NCI-H1436 treated with DMSO at 0.1 percent for 48 hours (cell line): ENCODE measurements around the gene S100A11.

Source experiments
- DNase-seq: peaks from one replicate; lab custom pipeline; 2025; lab: John Stamatoyannopoulos, UW

S100A11 gene

DNA sequence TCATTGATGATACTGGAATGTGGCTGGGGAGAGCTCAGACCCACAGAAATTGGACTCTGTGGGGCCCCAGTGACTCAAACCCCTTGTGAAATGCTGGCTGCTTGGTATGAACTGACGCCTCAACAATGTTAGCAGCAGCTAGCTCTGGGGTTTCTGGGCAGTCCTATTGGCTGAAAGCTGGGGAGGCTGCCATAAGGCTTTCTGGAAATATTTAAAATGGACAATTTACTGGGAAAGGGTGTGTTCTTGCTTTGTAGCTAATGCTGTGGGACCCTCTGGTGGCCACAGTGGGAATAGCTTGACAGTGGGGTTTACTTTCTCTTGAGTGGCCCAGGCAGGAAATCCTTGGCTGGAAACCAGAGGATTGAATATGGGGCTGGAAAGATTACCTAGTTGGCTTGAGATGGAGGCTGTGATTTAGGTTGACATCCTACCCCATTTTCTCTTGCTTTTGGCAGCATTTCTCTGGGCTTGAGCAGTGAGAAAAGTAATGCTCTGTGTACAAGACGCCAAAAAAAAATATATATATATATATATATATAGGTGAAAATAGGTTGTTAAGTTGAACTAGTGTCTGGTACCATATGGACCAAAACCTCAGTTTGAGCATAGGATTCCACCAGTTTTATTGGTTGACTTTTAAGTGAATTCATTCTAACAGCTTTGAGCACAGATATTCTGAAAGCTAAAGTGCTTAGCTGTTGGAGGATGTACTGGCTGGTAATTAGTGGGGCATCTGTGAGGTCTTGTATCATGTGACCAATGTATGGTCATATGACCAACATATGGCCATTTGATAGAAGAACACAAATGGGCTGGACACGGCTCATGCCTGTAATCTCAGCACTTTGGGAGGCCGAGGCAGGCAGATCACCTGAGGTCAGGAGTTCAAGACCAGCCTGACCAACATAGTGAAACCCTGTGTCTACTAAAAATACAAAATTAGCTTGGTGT lies 34.9 kb downstream of the S100A11 start:
- DNase-seq, result peak; percentile 63

DNA sequence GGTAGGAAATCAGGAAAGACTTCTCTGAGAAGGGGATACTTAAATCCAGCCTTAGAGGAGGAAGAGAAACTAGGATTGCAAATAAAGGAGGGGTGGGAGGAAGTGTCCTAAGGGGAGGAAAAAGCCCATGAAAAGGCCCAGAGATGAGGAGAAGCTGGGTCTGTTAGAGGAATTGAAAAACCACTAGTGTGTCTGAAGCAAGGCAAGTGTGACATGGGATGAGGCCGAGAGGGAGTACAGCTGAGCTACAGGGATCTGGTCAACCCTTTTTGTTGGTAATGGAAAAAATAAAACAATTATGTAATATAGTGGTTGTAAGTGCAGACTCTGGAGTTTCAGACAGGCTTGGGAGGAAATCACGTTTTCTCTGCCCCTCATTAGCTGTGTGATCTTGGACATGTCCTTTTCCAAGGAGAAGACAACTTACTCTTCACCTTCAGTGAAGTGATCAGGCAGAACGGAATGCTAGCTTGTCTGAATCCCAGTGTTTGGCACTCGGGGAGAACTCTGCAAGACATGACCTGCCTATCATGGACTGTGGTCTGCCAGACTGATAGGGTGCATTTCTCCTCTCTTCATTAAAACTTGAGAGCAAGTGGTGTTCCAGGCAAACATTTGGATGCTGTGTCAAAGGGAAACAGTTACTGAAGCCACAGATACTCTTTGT lies 35.7 kb downstream of the S100A11 start:
- DNase-seq, result no peak

DNA sequence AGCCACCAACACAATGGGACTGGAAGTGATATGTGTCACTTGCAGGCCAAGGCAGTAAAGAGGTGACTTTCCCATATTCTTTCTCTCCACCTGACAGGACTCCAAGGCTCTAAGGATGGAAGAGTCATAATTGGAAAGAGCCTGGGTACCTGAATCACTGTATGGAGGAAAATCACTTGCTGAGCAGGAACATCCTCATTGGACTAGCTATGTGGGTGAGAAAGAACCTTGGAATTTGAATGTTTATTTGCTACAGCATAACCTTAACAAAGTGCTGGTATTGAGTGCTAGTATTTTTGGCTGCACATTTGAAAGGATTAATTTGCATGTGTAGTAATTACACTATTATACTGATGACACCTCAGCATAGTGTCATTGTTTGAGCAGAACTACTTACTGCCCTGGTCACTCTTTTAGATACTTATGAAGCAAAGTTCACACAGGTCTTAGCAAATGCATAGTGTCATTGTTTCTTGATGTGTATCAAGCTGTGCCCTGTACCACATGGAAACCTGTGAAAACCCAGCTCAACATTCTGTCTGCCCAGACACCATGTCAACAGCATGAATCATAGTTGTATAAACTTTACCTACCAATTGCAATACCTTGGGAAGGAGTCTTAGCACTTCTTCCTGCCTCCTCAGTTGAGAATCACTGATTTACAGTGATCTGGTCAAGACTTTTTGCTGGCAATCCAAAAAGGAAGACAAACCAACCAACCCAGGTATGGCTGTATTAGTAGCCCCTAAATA lies 38.0 kb downstream of the S100A11 start:
- no peak for DNase-seq

DNA sequence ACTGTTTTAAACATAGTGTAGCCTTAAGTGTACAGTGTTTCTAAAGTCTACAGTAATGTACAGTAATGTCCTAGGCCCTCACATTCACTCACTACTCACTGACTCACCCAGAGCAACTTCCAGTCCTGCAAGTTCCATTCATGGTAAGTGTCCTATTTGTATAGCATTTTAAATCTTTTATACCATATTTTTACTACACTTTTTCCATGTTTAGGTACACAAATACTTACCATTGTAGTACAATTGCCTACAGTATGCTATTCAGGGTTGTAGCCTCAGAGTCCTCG lies 39.6 kb downstream of the S100A11 start:
- no peak for DNase-seq

DNA sequence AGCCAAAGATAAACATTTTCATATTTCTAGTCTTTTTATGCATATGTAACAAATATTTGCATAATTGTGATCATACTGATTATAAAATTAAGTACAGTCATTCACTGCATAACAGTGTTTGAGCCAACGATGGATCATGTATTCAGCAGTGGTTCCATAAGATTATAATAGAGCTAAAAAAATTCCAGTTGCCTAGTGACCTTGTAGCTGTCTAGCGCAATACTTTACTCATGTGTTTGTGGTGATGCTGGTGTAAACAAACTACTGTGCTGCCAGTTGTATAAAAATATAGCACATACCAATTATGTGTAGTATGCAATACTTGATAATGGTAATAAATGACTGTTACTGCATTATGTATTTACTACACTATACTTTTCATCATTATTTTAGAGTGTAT lies 41.0 kb downstream of the S100A11 start:
- no peak for DNase-seq

DNA sequence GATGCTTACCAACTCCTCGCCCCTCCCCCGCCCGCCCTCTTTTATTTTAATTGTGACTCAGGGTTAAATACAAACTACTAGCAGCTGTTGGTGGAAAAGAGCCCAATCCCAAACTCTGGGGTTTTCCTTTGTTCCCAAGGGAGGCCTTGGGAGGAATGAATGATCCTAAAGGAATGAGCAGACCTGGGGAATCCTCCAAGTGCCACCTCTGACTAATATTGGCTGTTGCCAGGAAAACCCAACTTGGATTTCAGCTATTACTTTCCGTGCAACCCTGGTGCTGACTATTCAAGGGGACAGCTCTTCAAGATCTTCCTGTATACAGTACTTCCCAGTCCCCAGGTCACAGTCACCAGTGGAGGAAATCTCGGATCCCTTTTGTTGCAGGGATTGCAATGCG lies 41.8 kb downstream of the S100A11 start:
- no peak for DNase-seq

DNA sequence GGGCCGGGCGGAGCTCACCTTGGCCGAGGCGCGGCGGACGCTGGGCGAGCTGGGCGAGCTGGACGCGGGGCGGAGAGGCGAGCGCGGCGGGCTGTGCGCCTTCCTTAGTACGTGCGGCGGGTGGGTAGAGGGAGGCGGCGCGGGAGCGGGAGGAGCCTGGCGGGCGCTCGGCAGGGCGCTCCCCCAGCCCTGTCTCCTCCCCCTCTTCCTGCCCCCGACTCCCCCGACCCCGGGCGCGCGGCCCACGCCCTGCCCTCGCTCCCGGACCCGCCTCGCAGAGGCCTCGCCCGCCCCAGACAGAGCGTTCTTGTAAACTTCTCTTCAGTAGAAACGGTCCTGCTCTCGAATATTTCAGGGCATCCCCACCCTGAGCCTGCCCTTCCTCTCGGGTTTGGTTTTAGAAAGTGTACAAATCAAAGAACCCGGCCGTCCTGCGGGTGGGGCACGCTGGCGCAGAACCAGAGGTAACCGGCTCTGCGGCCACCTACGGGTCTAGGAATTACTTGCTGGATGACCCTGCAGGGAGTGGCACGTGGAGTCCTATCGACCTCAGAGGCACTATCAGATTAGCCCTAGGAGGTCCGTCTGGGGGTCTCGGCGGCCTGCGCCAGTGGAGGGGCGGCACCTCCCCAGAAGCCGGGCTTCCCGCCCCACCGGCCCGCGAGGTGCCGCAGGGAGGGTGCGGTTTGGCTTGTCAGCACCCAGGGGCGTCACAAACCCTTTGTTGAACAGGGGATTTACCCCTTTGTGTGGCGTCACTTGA lies 42.9 kb downstream of the S100A11 start, which contains the start of gene S100A10:
TSS of gene S100A10 (minus strand) at position 126 of the 763 bp plus-strand sequence. CDS start 7,629 bp downstream, outside the sequence.
- no peak for DNase-seq

DNA sequence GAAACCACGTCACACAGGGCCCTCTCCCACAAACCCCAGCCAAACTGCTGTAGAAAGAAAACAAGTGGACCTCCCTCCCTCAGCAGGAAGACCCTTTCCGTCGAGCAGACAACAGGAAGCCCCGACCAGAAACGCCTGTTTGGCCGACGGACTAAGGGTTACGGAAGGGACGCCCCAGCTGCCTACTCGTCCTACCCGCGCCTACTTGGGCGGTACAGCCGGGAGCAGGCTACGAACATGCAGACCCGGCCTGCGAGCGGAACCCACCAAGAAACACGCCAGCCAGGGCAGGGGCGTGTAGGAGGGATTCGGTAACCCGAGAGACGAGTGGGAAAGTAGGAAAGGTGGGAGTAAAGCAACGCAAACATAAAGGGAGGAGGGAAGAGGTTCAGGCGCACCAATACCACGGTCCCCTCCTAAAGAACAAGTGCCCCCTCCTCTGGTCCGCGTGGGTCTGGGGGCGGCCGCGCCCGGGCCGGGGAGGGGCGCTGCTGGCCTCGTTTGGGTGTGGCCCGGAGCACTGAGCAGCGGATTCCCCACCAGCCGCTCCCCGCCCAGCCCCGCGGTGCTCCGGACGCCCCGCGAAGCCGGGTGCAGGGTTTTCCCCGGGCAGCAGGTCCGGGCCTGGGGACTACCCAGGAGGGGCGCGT lies 43.6 kb downstream of the S100A11 start:
- DNase-seq, result no peak

DNA sequence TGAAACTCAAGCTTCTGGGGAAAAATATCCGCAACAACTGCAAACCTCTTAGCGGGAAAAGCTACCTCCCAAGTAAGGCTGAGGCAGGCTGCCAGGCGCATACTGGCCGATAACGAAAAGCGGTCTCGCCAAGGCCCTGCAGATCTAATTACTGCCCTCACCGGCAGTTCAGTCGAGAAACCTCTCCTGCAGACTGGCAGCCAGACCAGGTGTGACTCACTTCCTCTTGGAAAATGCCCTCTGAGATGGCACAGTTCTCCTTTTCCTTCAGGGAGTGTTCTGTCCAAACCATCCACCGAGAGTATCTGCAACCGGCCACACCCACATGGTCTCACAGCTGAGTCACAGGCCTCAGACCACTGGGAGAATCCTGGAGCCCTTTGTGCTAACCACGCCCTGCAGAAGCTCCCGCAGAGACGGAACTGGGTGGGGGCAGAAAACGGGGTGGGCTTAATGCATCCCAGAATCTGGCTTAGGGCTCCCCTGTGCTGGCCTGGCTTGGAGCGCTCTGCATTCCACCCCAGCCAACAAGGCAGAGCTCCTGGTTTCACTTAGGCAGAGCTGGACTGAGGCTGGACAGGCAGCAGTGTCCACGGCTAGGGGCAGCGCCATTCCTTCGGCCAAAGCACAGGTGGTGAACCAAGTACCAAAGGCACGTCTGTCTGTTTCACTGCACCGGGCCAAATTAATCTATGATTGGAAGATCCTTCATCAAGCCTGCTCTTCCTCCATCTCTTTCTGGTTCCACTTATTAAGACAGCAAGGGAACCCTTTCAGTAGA lies 44.3 kb downstream of the S100A11 start:
- DNase-seq, result no peak

DNA sequence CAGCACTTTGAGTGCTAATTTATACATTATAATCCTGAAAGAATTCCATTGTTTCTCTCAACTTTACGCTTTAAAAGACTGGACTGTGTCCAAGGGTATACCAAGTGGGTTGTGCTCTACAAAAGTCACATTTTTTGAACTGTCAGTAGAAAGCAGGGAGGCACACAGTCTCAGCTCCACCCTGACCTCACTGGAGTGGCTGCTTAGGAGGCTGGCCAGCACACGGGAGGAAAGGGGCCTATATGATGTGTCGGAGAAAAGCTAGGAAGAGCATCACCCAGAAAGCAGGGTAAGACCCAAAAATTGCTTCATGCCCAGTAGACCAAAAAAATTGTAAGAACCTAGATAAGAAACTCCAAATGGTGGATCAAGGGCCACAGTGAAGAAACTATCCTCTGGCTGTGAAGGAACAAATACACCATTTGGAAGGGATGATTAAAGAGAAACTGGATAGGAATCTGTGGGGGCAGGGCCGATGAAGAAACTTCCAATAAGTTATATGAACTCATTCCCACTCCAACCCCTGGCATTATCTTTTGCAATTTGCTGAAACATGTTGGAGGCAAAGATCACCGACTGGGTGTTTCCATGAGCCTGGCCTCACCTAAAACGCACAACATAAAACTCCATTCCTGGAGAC lies 45.0 kb downstream of the S100A11 start:
- DNase-seq, result no peak

DNA sequence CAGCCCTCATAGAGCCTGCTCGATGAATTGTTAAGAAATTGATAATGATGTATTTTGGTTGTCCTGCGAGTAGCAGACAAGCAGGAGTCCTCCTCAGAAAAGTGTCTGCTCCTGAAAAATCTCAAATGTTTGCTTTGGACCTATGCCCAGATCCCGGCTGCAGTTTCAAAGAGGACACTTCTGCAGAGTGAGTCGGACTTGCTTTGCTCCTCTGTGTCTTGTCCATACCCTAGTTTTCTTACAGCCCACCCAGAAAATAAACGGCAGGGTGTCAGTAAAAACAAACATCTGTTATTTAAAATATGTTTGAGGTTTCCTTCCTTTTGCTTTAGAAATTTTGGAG lies 46.0 kb downstream of the S100A11 start:
- no peak for DNase-seq

DNA sequence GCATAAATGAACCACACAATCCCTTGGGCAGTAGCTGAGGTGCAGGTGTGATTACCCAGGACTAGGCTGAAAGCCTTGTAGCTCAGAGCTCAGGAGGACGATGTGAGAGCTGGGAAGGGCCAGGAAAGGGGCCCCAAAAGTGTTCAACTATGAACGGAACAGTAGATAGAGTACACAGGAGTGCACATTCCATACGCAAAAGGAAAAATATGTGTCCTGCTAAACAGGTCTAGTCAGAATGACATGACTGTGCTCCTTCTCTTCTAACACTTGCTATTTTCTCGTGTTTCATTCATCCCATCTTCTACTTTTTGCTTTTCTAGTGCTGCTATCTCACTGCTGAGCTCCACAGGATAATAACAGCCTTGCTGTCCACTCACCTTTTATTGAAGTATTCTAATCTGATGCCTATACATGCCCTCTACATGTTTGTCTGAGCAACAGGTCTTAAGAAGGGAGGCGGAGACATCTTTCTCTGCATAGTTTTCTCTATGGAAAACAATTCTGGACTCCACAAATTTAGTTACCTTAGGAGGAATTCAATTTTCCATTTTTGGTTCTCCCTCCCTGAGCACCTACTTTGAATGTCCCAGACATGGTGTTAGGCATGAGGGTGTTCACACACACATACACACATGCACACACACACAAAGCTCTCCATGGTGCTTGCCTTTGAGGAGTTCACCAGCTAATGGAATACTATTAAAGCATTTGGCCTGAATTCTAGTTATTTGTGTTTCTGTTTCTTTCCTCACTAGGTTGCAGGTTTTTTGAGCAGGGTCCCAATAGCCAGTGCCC lies 46.5 kb downstream of the S100A11 start:
- no peak for DNase-seq

DNA sequence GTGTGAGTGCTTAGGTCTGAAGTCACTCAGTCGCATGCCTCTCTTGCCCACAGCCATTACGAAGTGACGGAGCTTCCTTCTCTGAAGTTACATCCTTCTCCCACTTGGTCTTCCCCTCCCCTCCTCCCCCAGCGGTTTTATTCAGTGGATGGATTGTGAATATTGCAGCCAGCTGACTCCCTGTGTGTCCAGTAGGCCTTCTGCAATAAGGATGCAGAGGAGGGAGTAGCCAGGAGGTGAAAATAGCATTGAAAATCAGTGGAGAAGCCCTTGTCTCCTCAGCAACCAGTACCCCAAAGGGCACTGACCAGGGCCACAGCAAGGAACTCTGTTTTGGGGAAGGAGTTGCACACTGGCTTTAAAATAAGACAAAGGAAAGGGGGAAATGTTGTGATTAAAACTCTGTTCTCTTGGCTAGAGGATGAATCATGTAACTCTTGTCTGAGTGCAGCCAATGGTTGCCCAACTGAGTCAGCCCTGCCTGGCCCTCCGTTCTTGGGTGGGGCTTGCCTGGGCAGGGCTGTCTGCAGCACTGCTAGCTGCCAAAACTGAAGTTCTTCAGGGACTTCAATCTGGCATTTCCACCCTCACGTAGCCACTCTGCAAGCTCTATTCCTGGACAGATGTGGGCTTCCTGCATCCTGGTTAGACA lies 47.5 kb downstream of the S100A11 start:
- DNase-seq, result no peak

DNA sequence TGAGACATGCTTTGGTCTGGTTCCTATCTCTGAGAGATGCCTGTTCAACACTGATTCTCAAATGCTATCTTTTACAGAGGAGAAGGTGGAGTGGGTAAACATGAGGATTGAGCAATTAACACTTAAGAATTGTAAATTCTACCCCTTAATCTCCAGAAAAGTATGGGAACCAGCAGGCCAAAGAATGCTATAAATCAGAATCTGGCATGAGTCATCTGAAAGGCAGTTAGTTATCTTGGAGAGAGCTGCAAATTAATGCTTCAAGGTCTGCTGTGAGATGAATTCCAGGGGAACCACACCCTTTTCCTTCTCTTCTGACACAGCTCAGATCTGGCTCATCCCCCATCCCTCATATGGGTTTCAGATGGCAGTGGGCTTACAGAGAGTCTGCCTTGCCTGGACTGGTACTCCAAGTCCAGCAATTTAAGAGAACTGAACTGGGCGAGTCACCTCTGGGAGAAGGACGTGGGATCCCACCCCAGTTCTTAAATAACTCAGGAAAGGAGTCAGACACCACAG lies 48.3 kb downstream of the S100A11 start:
- DNase-seq, result no peak

DNA sequence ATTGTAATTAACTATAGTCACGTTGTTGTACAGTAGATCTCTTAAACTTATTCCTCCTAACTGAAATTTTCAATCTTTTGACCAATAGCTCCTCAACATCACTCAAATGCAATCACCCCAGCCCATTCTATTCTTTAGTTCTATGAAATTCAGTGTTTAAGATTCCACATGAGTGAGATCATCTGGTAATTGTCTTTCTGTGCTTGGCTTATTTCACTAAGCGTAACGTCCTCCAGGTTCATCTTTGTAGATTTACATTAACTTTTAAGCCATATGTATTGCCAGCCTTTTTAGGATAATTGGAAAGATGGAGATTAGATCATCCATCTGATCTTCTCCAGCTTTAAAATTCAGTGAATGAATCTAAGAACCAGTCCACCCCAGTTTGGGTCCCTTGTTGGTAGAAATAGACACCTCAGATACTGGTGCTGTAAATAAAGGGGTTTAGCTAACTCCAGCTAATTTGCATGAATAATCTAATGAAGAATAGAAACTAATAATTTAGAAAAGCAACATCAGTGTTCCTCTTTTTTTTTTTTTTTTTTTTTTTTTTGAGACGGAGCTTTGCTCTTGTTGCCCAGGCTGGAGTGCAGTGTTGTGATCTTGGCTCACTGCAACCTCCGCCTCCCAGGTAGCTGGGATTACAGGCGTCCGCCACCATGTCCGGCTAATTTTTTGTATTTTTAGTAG lies 50.2 kb downstream of the S100A11 start:
- DNase-seq, result no peak

DNA sequence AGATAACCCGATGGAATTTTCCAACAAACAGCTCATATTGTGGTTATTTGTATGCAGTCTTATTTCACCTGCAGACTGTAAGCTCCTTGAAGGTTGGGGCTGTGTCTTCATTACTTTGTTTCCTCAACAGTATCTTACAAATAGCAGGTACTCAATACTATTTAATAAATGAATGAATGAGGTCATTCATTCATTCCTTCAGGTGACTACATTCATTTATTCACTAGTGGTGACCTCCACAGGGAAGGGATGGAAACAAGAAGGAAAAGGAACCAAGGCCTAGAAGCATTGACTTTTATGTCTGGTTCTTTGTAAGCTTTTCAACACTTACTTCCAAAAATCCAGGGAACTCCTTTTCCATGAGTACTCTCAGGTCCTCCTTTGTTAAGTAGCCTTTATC lies 51.0 kb downstream of the S100A11 start:
- DNase-seq, result no peak

DNA sequence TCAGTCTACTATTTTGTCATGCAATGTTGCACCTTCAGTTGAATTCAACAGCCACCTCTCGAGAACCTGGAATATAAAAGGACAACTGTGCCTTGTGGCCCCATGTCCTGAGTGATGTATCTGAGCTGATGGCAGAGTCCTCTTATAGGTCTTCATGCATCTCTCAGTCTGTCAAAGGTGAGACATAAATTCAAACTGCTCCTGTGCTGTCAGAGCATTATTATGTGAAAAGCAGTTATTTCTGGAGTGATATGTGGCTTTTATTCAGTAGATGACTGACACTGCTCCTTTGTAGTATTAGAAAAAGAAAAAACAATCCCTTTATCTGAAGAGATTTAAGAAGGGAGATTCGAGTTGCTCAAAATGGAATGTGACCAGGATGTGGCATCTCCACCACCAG lies 51.5 kb downstream of the S100A11 start:
- DNase-seq, result no peak

DNA sequence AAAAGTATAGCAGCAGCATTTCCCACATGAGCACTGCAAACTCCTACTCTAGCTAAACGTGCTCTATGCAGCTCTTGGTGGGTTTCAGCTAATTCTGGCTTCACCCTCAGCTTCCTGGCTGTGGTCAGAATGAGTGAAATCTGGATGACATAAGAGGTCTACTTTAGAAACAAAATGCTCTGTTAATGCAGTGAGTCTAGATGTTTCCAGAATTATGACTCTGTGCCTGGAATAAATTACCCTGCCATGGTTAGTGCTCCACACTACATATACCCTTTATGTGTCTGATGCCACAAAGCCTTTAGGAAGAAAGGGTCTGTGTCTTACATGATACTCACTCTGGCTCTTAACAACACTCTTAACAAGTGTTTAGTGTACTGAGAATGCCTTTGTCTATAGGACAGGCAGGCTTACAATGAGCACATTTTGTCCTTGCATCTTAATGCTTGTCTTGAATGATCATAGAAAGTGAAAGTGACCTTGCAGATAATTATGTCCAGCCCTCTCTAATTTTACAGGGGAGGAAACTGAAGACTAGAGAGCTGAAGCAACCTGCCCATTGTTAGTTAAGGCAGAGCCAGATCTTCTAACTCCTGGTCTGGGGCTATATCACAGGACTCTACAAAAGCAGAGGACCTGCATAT lies 52.4 kb downstream of the S100A11 start:
- DNase-seq, result no peak
